Measurements from ENCODE around the gene SGTA.

The SGTA gene

GRCh38 chr19:2799273-2800020 is 16.4 kb upstream of the SGTA start:
- DNase-seq (ENCODE audit: low read depth in 1 of 2, low spot score in 1 of 2), result no peak
- TF ChIP-seq CTCF (IDR thresholded peaks at IDR 0.05; ENCODE audit: insufficient read depth, low read length), result no peak
- no peak for TF ChIP-seq POLR2AphosphoS5 (IDR thresholded peaks at IDR 0.05; ENCODE audit: low read depth)
- TF ChIP-seq REST (IDR thresholded peaks at IDR 0.05; ENCODE audit: insufficient replicate concordance, low read depth), result no peak
- no peak for TF ChIP-seq GABPA (IDR thresholded peaks at IDR 0.05; ENCODE audit: low read depth)
- no peak for TF ChIP-seq SPI1 (IDR thresholded peaks at IDR 0.05; ENCODE audit: borderline replicate concordance, low read depth)
- H3K27me3 ChIP-seq (ENCODE audit: insufficient read depth, poor library complexity, severe bottlenecking), result no peaks in the 10 kb centered on the region
- H3K4me3 ChIP-seq (replicated peaks; ENCODE audit: insufficient read depth, low read length), result no peak overlapping the region
- H3K27ac ChIP-seq (replicated peaks), result no peak overlapping the region

- Histone ChIP-seq H3K27me3 (ENCODE audit: insufficient read depth, poor library complexity, severe bottlenecking) (no peaks in the 10 kb centered on the region), H3K27ac (replicated peaks) (no peak overlapping the region), H3K4me3 (replicated peaks; ENCODE audit: insufficient read depth, low read length) (no peak overlapping the region)
- TF ChIP-seq CTCF (IDR thresholded peaks at IDR 0.05; ENCODE audit: insufficient read depth, low read length) (no peak), REST (IDR thresholded peaks at IDR 0.05; ENCODE audit: insufficient replicate concordance, low read depth) (no peak), GABPA (IDR thresholded peaks at IDR 0.05; ENCODE audit: low read depth) (no peak), POLR2AphosphoS5 (IDR thresholded peaks at IDR 0.05; ENCODE audit: low read depth) (no peak), SPI1 (IDR thresholded peaks at IDR 0.05; ENCODE audit: borderline replicate concordance, low read depth) (no peak)
- no peak for DNase-seq (ENCODE audit: low read depth in 1 of 2, low spot score in 1 of 2)
Measured at GRCh38 chr19:2798733-2799132, 15.7 kb upstream of the SGTA start.

GRCh38 chr19:2798158-2798685 is 15.1 kb upstream of the SGTA start:
- TF ChIP-seq REST (IDR thresholded peaks at IDR 0.05; ENCODE audit: insufficient replicate concordance, low read depth) (no peak), GABPA (IDR thresholded peaks at IDR 0.05; ENCODE audit: low read depth) (no peak), CTCF (IDR thresholded peaks at IDR 0.05; ENCODE audit: insufficient read depth, low read length) (no peak), SPI1 (IDR thresholded peaks at IDR 0.05; ENCODE audit: borderline replicate concordance, low read depth) (no peak), POLR2AphosphoS5 (IDR thresholded peaks at IDR 0.05; ENCODE audit: low read depth) (no peak)
- Histone ChIP-seq H3K27me3 (ENCODE audit: insufficient read depth, poor library complexity, severe bottlenecking) (no peaks in the 10 kb centered on the region), H3K4me3 (replicated peaks; ENCODE audit: insufficient read depth, low read length) (no peak overlapping the region), H3K27ac (replicated peaks) (no peak overlapping the region)
- DNase-seq (ENCODE audit: low read depth in 1 of 2, low spot score in 1 of 2), result no peak
